CD4-positive, alpha-beta T cell (primary cell): ENCODE results near the gene SYNPO2L. TPM values are rescaled to one million over a fixed set of nuclear protein-coding genes. Genes with fewer than 3 reads are reported as not detected.
"Not testable (repeated sequence)": the region's sequence is repeated elsewhere in the genome, so short reads cannot be mapped to it uniquely, and the experiment has no call there.

Experiments
- ATAC-seq: fragments of 200-7000 bp; cut with Tn5 transposase; one replicate; pipeline ENCODE4 v1.10.0; 2022; ENCODE audit warnings: mild to moderate bottlenecking; ENCODE audit not compliant: poor library complexity
- CTCF ChIA-PET: fragments of 350-600 bp; sonication (Branson Sonifier 250); formaldehyde crosslinking; loops from one replicate; lab custom pipeline; 2021; ENCODE audit warnings: antibody characterized with exemption, inconsistent platforms; lab: Charles Lee
- POLR2A ChIA-PET: fragments of 350-600 bp; sonication (Branson Sonifier 250); formaldehyde crosslinking; loops from one replicate; lab custom pipeline; 2021; ENCODE audit warnings: antibody characterized with exemption, inconsistent platforms; lab: Charles Lee
- DNase-seq, 14 experiments: peaks; one replicate each; pipeline ENCODE4 v3.0.0-alpha.2; 2013 to 2020; ENCODE audit warnings: mixed read lengths in 2 of 14
- H3K27ac ChIP-seq, 2 donors: one replicate each; pipeline versions ENCODE4 v1.5.1 to v1.7.0; 2013; ENCODE audit warnings: low read length in 2 of 2, low read depth in 1 of 2, mild to moderate bottlenecking in 1 of 2
- H3K27me3 ChIP-seq, 2 experiments: 1 replicate in 1 of 2; 2 replicates in 1 of 2; pipeline versions ENCODE4 v1.6.1 to v1.7.0; 2013; ENCODE audit warnings: low read length in 2 of 2, control low read depth in 1 of 2, mild to moderate bottlenecking in 1 of 2, moderate library complexity in 1 of 2; ENCODE audit not compliant: insufficient read depth in 2 of 2, control insufficient read depth in 1 of 2
- H3K36me3 ChIP-seq: one replicate; pipeline ENCODE4 v1.6.1; 2013; ENCODE audit warnings: low read length, control low read depth; ENCODE audit not compliant: insufficient read depth
- H3K4me1 ChIP-seq: one replicate; pipeline ENCODE4 v1.6.1; 2013; ENCODE audit warnings: low read length, control low read depth; ENCODE audit not compliant: insufficient read depth
- H3K4me3 ChIP-seq: one replicate; pipeline ENCODE4 v1.5.1; 2013; ENCODE audit warnings: mild to moderate bottlenecking, low read length, moderate library complexity
- H3K9me3 ChIP-seq, 2 experiments: 1 replicate in 1 of 2; 2 replicates in 1 of 2; pipeline versions ENCODE4 v1.6.1 to v1.7.0; 2013; ENCODE audit warnings: low read length in 2 of 2, mild to moderate bottlenecking in 2 of 2, control low read depth in 1 of 2, moderate library complexity in 1 of 2; ENCODE audit not compliant: control insufficient read depth in 1 of 2, insufficient read depth in 1 of 2
- H3K27ac Mint-ChIP-seq: one replicate; pipeline ENCODE4 v1.8.0; 2020; ENCODE audit warnings: mixed read lengths
- H3K27me3 Mint-ChIP-seq: one replicate; pipeline ENCODE4 v1.8.0; 2021; ENCODE audit warnings: mixed read lengths
- H3K36me3 Mint-ChIP-seq: one replicate; pipeline ENCODE4 v1.8.0; 2021; ENCODE audit warnings: low read depth, mixed read lengths
- H3K4me1 Mint-ChIP-seq: one replicate; pipeline ENCODE4 v1.8.0; 2021; ENCODE audit warnings: low read depth, mixed read lengths
- H3K4me3 Mint-ChIP-seq: one replicate; pipeline ENCODE4 v1.8.0; 2020; ENCODE audit warnings: mild to moderate bottlenecking, mixed read lengths
- H3K9me3 Mint-ChIP-seq: one replicate; pipeline ENCODE4 v1.8.0; 2020; ENCODE audit warnings: mixed read lengths
- intact Hi-C, 2 experiments: fragments of 100-400 bp; cut with DNase I in 1 of 2; cut with micrococcal nuclease in 1 of 2; formaldehyde crosslinking; loops; one replicate each; pipeline versions ENCODE4 v1.15.1 to v1.9.0; 2023 to 2025; cut with DNase I, micrococcal nuclease
- total RNA-seq, 174 experiments: library from RNA in 2 of 174; stranded (reverse) in 2 of 174; gene quantifications; one replicate each; pipeline ENCODE4 v1.2.3 and lab custom pipeline; 2021 to 2026

The SYNPO2L gene
- total RNA-seq, 2 experiments from 2014 or later, result not detected

- POLR2A ChIA-PET, H3K4me3 ChIP-seq, H3K27ac Mint-ChIP-seq, CTCF ChIA-PET, H3K9me3 ChIP-seq, H3K4me3 Mint-ChIP-seq, H3K4me1 Mint-ChIP-seq, H3K36me3 ChIP-seq, H3K27ac ChIP-seq, H3K4me1 ChIP-seq, H3K9me3 Mint-ChIP-seq, DNase-seq, ATAC-seq, H3K27me3 ChIP-seq, intact Hi-C loops, H3K27me3 Mint-ChIP-seq: not testable (repeated sequence)
- peaks cover 21% of the 10 kb centered on the region for H3K36me3 Mint-ChIP-seq
Observed at GRCh38 chr10:73689596-73689995, 33.8 kb upstream of the SYNPO2L start.

GRCh38 chr10:73687641-73688040, 31.8 kb upstream of the SYNPO2L start:
- DNase-seq, H3K27me3 ChIP-seq, POLR2A ChIA-PET, H3K4me3 Mint-ChIP-seq, H3K27me3 Mint-ChIP-seq, ATAC-seq, H3K9me3 ChIP-seq, H3K9me3 Mint-ChIP-seq, H3K4me3 ChIP-seq, intact Hi-C loops, H3K27ac ChIP-seq, CTCF ChIA-PET, H3K4me1 Mint-ChIP-seq, H3K36me3 ChIP-seq, H3K4me1 ChIP-seq, H3K27ac Mint-ChIP-seq: not testable (repeated sequence)
- peaks cover 17% of the 10 kb centered on the region for H3K36me3 Mint-ChIP-seq

GRCh38 chr10:73674546-73674945, 18.7 kb upstream of the SYNPO2L start:
- H3K27ac Mint-ChIP-seq, CTCF ChIA-PET, H3K36me3 ChIP-seq, H3K27me3 ChIP-seq, intact Hi-C loops, H3K4me1 ChIP-seq, H3K9me3 ChIP-seq, H3K36me3 Mint-ChIP-seq, H3K9me3 Mint-ChIP-seq, H3K27ac ChIP-seq, H3K4me3 Mint-ChIP-seq, H3K4me3 ChIP-seq, ATAC-seq, POLR2A ChIA-PET, H3K27me3 Mint-ChIP-seq, DNase-seq, H3K4me1 Mint-ChIP-seq: not testable (repeated sequence)

GRCh38 chr10:73668378-73668777, 12.5 kb upstream of the SYNPO2L start:
- CTCF ChIA-PET, H3K27ac Mint-ChIP-seq, H3K36me3 Mint-ChIP-seq, H3K4me1 Mint-ChIP-seq, H3K9me3 ChIP-seq, H3K36me3 ChIP-seq, H3K4me3 ChIP-seq, H3K27ac ChIP-seq, intact Hi-C loops, H3K4me1 ChIP-seq, H3K9me3 Mint-ChIP-seq, H3K4me3 Mint-ChIP-seq, H3K27me3 ChIP-seq, DNase-seq, POLR2A ChIA-PET, H3K27me3 Mint-ChIP-seq, ATAC-seq: not testable (repeated sequence)

- H3K36me3 ChIP-seq, H3K9me3 ChIP-seq, H3K27ac Mint-ChIP-seq, ATAC-seq, H3K27me3 ChIP-seq, H3K27me3 Mint-ChIP-seq, DNase-seq, H3K4me3 ChIP-seq, H3K4me1 ChIP-seq, H3K4me1 Mint-ChIP-seq, intact Hi-C loops, H3K36me3 Mint-ChIP-seq, H3K27ac ChIP-seq, CTCF ChIA-PET, POLR2A ChIA-PET, H3K4me3 Mint-ChIP-seq, H3K9me3 Mint-ChIP-seq: not testable (repeated sequence)
Observed at GRCh38 chr10:73666153-73666809, 10.5 kb upstream of the SYNPO2L start.

GRCh38 chr10:73665581-73665980, 9.8 kb upstream of the SYNPO2L start:
- H3K4me1 ChIP-seq, H3K27ac ChIP-seq, H3K27ac Mint-ChIP-seq, H3K27me3 ChIP-seq, H3K36me3 ChIP-seq, ATAC-seq, H3K9me3 ChIP-seq, H3K36me3 Mint-ChIP-seq, H3K4me3 Mint-ChIP-seq, CTCF ChIA-PET, DNase-seq, POLR2A ChIA-PET, intact Hi-C loops, H3K9me3 Mint-ChIP-seq, H3K27me3 Mint-ChIP-seq, H3K4me1 Mint-ChIP-seq, H3K4me3 ChIP-seq: not testable (repeated sequence)

GRCh38 chr10:73664156-73665040, 8.6 kb upstream of the SYNPO2L start:
- H3K9me3 ChIP-seq, H3K27me3 Mint-ChIP-seq, H3K4me3 ChIP-seq, DNase-seq, H3K27ac Mint-ChIP-seq, H3K4me1 ChIP-seq, H3K36me3 ChIP-seq, CTCF ChIA-PET, H3K4me1 Mint-ChIP-seq, H3K27ac ChIP-seq, POLR2A ChIA-PET, H3K36me3 Mint-ChIP-seq, H3K9me3 Mint-ChIP-seq, H3K27me3 ChIP-seq, ATAC-seq, intact Hi-C loops, H3K4me3 Mint-ChIP-seq: not testable (repeated sequence)
